HL-60/S4 (cell line): ENCODE results near the gene OR10G8.

ENCODE experiments used
- in situ Hi-C: fragments of 300-500 bp; cut with MboI; formaldehyde crosslinking; loops from 2 replicates; pipeline ENCODE4 v1.14.3; 2022; ENCODE audit warnings: low sequenced_read_pairs

The OR10G8 gene

GRCh38 chr11:124075841-124076651, 49.4 kb downstream of the OR10G8 start:
- in situ Hi-C loops = no loop called here

- in situ Hi-C loops = no loop called here
Measured at GRCh38 chr11:124077266-124077665, 50.7 kb downstream of the OR10G8 start.

- in situ Hi-C loops = no loop called here
Measured at GRCh38 chr11:124078591-124078990, 52.0 kb downstream of the OR10G8 start.

- in situ Hi-C loops = no loop called here
Measured at GRCh38 chr11:124079631-124080326, 53.2 kb downstream of the OR10G8 start.
